ENCODE measurements around the gene TBX1. TPM values are rescaled to one million over a fixed set of nuclear protein-coding genes. Genes with fewer than 3 reads are reported as not detected.

TBX1 gene
- total RNA-seq, 1 experiment from 2014 or later = 5.3 TPM

DNA sequence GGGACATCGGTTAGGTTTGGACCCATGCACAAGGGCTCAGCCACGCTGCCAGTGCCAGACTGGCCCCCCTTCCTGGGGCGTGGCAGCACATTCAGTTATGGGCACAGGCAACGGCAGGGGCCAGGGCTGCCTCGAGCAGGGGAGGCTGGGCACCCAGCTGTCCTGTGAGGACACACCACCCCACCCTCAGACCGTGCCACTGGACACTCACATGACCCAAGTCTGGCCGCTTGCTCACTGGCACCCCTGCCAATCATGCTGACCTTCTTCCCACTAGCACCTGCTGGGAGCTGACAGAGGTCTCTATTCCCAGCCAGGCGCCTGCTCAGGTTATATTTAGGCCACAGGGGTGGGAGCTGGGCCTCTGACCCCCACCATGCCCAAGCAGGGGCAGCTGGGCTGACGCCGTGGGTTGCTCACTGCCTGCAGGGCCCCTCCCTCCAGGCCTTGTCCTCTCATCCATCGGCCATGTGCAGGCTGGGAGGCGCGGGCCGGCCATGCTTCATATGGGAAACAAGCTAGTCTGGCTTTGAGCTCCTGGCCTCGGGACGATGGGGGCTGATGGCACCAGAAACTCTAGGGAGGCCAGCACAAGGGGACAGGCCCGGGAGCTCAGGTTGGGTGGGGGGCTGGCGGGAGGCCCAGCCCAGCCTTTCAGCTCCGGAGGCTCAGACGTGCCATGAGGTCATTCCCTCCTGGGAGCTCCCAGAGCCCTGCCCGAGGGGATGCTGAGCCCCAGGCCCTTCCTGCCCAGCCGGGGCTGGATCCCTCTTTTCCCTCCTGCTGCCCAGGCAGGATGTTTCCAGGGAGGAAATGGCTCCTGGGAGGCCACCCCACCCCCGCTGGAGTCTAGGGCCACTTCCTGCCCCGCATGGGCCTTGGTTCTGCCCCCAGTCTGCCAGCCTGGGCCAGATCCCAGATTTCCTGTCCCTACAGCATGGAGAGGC is 15.2 kb upstream of the TBX1 start:
- Mint-ChIP-seq H3K9me3 (ENCODE audit: unreplicated experiment) (no peaks in the 10 kb centered on the region), H3K27me3 (ENCODE audit: insufficient read depth, unreplicated experiment) (no peaks in the 10 kb centered on the region), H3K4me1 (ENCODE audit: low read depth, unreplicated experiment) (no peaks in the 10 kb centered on the region), H3K4me3 (ENCODE audit: unreplicated experiment) (no peak overlapping the region), H3K27ac (ENCODE audit: unreplicated experiment) (no peak overlapping the region), H3K36me3 (ENCODE audit: insufficient read depth, unreplicated experiment) (no peaks in the 10 kb centered on the region)
- Histone ChIP-seq H3K27me3 (replicated peaks; ENCODE audit: control insufficient read depth, insufficient read depth, low read length) (no peaks in the 10 kb centered on the region; the same call in 1 of the 2 replicates), H3K4me1 (no peaks in the 10 kb centered on the region), H3K36me3 (ENCODE audit: control insufficient read depth, insufficient read depth, low read length) (no peaks in the 10 kb centered on the region), H3K9me3 (no peaks in the 10 kb centered on the region), H3K4me3 (ENCODE audit: low read depth, low read length) (no peak overlapping the region)
- TF ChIP-seq, protein P1, sequence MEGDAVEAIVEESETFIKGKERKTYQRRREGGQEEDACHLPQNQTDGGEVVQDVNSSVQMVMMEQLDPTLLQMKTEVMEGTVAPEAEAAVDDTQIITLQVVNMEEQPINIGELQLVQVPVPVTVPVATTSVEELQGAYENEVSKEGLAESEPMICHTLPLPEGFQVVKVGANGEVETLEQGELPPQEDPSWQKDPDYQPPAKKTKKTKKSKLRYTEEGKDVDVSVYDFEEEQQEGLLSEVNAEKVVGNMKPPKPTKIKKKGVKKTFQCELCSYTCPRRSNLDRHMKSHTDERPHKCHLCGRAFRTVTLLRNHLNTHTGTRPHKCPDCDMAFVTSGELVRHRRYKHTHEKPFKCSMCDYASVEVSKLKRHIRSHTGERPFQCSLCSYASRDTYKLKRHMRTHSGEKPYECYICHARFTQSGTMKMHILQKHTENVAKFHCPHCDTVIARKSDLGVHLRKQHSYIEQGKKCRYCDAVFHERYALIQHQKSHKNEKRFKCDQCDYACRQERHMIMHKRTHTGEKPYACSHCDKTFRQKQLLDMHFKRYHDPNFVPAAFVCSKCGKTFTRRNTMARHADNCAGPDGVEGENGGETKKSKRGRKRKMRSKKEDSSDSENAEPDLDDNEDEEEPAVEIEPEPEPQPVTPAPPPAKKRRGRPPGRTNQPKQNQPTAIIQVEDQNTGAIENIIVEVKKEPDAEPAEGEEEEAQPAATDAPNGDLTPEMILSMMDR (IDR thresholded peaks at IDR 0.05; ENCODE audit: insufficient read depth in 1 of 2, low read depth in 1 of 2, low read length in 1 of 2, severe bottlenecking in 1 of 2, unreplicated experiment in 1 of 2) = no peak
- intact Hi-C loops (cut with micrococcal nuclease; ENCODE audit: unreplicated experiment) = no loop called here
- BruUV-seq (replicated peaks) = no TSS peak
- POLR2A ChIA-PET = no interaction called here
- CTCF ChIA-PET = interaction anchor here (0.9 to 1.1 kb wide), 3 partner anchors 11 to 22 kb away, joined by 3 to 4 read pairs (median 3); partner anchors contain the start of gene GP1BB
- no peak for DNase-seq

DNA sequence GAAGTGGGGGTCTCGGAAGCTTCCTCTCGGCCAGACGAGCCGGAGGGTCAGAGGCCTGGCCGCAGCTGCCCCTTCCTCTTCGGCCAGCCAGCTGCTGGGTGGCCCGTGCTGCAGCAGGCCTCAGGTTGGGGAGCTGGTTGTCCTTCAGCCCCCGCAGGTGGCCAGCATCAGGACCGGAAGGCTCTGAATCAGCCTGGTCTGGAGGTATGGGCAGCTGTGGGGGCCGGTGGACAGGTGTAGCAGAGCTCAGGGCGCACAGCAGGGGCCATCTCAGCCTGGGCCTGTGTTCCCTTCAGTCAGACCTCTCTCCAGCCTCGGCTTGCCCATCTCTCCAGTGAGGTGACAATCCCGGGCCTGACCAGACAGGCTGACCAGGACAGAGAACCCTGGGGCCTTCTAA is 13.9 kb upstream of the TBX1 start:
- peaks cover 10% of the 10 kb centered on the region for H3K4me1 ChIP-seq
- no peak for DNase-seq
- no peaks in the 10 kb centered on the region for H3K36me3 ChIP-seq (ENCODE audit: control insufficient read depth, insufficient read depth, low read length)
- H3K27me3 ChIP-seq (replicated peaks; ENCODE audit: control insufficient read depth, insufficient read depth, low read length) = no peaks in the 10 kb centered on the region; the same call in 1 of the 2 replicates
- no peaks in the 10 kb centered on the region for H3K9me3 ChIP-seq
- H3K36me3 Mint-ChIP-seq (ENCODE audit: insufficient read depth, unreplicated experiment) = no peaks in the 10 kb centered on the region
- TF ChIP-seq, protein P1 (IDR thresholded peaks at IDR 0.05; ENCODE audit: insufficient read depth in 1 of 2, low read depth in 1 of 2, low read length in 1 of 2, severe bottlenecking in 1 of 2, unreplicated experiment in 1 of 2) = no peak
- H3K9me3 Mint-ChIP-seq (ENCODE audit: unreplicated experiment) = no peaks in the 10 kb centered on the region
- CTCF ChIA-PET = interaction anchor here (0.6 to 1.1 kb wide), 2 partner anchors 10 to 16 kb away, joined by 3 to 4 read pairs; no protein-coding TSS in a partner anchor
- POLR2A ChIA-PET = no interaction called here
- H3K27me3 Mint-ChIP-seq (ENCODE audit: insufficient read depth, unreplicated experiment) = no peaks in the 10 kb centered on the region
- no peak overlapping the region for H3K4me3 Mint-ChIP-seq (ENCODE audit: unreplicated experiment)
- H3K4me3 ChIP-seq (ENCODE audit: low read depth, low read length) = no peak overlapping the region
- no peaks in the 10 kb centered on the region for H3K4me1 Mint-ChIP-seq (ENCODE audit: low read depth, unreplicated experiment)
- BruUV-seq (replicated peaks) = no TSS peak
- H3K27ac Mint-ChIP-seq (ENCODE audit: unreplicated experiment) = no peak overlapping the region
- intact Hi-C loops (cut with micrococcal nuclease; ENCODE audit: unreplicated experiment) = no loop called here

DNA sequence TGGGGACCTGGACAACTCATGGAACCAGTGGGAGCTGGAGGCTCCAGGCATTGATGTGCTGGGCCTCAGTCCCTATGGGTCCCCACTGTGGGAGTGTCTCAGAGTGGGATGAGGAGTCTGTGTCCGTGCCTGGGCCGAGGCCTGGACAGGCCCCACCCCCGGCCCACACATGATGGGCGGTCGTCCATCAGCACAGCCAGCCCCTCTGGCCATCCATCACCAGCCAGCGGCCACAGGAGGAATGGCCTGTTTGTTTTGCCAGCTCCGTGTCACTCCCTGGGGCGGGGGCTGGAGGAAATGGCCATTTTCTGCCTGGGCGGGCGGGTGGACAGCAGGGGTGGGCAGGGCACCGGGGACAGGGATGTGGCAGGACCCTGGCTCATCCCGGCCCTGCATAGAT is 13.0 kb upstream of the TBX1 start:
- Histone ChIP-seq H3K4me1 (peaks cover 11% of the 10 kb centered on the region), H3K4me3 (ENCODE audit: low read depth, low read length) (no peak overlapping the region), H3K9me3 (no peaks in the 10 kb centered on the region), H3K36me3 (ENCODE audit: control insufficient read depth, insufficient read depth, low read length) (no peaks in the 10 kb centered on the region), H3K27me3 (replicated peaks; ENCODE audit: control insufficient read depth, insufficient read depth, low read length) (no peaks in the 10 kb centered on the region; the same call in 1 of the 2 replicates)
- TF ChIP-seq, protein P1 (IDR thresholded peaks at IDR 0.05; ENCODE audit: insufficient read depth in 1 of 2, low read depth in 1 of 2, low read length in 1 of 2, severe bottlenecking in 1 of 2, unreplicated experiment in 1 of 2) = no peak
- BruUV-seq (replicated peaks) = no TSS peak
- DNase-seq = no peak
- Mint-ChIP-seq H3K27ac (ENCODE audit: unreplicated experiment) (no peak overlapping the region), H3K4me3 (ENCODE audit: unreplicated experiment) (no peak overlapping the region), H3K4me1 (ENCODE audit: low read depth, unreplicated experiment) (no peaks in the 10 kb centered on the region), H3K36me3 (ENCODE audit: insufficient read depth, unreplicated experiment) (no peaks in the 10 kb centered on the region), H3K27me3 (ENCODE audit: insufficient read depth, unreplicated experiment) (no peaks in the 10 kb centered on the region), H3K9me3 (ENCODE audit: unreplicated experiment) (no peaks in the 10 kb centered on the region)
- POLR2A ChIA-PET = no interaction called here
- CTCF ChIA-PET = no interaction called here
- intact Hi-C loops (cut with micrococcal nuclease; ENCODE audit: unreplicated experiment) = no loop called here

Data from Caco-2 (cell line).